Measurements from ENCODE around the gene CRYBB1.

GRCh38 chr22:26619510-26619909 is 1.7 kb upstream of the CRYBB1 start:
- no peak for TF ChIP-seq GATA3 (IDR thresholded peaks at IDR 0.05; ENCODE audit: low read depth, low read length)
- no peak for TF ChIP-seq GATA2 (IDR thresholded peaks at IDR 0.05; ENCODE audit: low read depth, low read length)
